Right lobe of liver (tissue), 4 donors: ENCODE data around the gene ITPK1.

Experiments
- POLR2A ChIP-seq: fragments of 450-650 bp; IDR thresholded peaks from one replicate; pipeline ENCODE4 v1.6.1; 2017; ENCODE audit warnings: antibody characterized with exemption, mild to moderate bottlenecking
- TF ChIP-seq, protein P1 (sequence below), 4 donors: fragments of 200-600 bp in 3 of 4; fragments of 450-650 bp in 1 of 4; IDR thresholded peaks; one replicate each; pipeline versions ENCODE4 v1.5.1 to v1.8.0; 2016 to 2022; ENCODE audit warnings: antibody characterized with exemption in 4 of 4, mild to moderate bottlenecking in 2 of 4
- donor health status: DM: no; HTN: no; CAD: no.
- donor health status: DM: no; HTN: no; CAD: no.
- donor health status: DM: no; HTN: yes; CAD: no.

DNA sequence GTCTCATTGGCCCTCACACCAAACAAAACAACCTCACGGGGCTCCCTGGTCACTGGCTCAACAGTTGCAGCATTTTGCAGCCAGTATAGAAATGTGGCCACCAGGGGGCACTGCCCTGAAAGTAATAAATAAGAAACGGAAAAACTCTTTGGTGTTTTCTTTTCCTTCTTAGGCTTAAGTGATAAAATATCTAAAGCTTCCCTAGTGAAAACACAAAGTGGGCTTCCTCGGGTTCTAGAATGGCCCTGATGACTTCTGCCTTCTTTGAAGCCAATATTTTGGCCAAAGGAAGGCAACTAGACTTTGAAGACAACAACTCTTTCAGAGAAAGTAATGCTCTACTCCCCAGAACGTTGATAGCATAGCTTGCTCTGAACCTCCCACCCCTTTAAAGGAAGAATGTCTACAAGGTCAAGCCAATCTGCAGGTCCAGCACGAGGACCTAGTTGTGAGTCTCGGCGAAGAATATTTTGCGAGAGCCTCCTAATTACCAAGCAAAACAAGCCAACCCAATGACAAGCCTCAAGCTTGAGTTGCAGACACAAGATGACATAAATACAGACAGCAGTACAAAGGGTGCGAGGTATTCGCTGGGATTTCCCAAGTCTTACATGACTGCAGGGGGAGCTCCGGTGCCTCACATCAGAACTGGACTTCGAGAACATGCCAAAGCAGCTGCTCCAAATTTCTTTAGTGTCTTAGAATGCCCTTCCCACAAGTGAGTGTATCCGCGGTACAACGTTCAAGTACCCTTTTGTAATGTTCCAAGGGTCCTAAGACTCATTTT is 2.6 kb downstream of the ITPK1 start:
- TF ChIP-seq, protein P1, sequence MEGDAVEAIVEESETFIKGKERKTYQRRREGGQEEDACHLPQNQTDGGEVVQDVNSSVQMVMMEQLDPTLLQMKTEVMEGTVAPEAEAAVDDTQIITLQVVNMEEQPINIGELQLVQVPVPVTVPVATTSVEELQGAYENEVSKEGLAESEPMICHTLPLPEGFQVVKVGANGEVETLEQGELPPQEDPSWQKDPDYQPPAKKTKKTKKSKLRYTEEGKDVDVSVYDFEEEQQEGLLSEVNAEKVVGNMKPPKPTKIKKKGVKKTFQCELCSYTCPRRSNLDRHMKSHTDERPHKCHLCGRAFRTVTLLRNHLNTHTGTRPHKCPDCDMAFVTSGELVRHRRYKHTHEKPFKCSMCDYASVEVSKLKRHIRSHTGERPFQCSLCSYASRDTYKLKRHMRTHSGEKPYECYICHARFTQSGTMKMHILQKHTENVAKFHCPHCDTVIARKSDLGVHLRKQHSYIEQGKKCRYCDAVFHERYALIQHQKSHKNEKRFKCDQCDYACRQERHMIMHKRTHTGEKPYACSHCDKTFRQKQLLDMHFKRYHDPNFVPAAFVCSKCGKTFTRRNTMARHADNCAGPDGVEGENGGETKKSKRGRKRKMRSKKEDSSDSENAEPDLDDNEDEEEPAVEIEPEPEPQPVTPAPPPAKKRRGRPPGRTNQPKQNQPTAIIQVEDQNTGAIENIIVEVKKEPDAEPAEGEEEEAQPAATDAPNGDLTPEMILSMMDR (IDR thresholded peaks at IDR 0.05) = peak; percentile 73 to 86 (median 80)
- no peak for TF ChIP-seq POLR2A
